Measurements from ENCODE around the gene UNKL. TPM values are rescaled to one million over a fixed set of nuclear protein-coding genes. Genes with fewer than 3 reads are reported as not detected.

Gene UNKL
- total RNA-seq, 1 donor from 2014 or later: 13.4 TPM

DNA sequence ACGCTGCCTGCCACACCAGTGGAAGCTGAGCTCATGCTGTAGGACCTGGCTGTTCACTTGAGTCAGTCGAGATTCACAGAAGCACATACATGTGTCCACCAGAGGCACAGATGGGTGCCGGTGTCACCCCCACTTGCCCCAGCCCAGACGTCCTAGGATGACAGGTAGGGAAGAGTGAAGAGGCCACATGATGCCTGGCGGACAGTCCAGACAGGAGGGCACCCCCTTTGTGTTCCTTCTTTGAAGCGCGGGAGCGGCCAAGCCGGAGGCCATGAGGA is 96.3 kb downstream of the UNKL start:
- Histone ChIP-seq H3K4me1 (peaks cover 18% of the 10 kb centered on the region), H3K9me3 (replicated peaks) (no peaks in the 10 kb centered on the region), H3K27me3 (ENCODE audit: low read depth) (no peaks in the 10 kb centered on the region), H3K4me3 (no peak overlapping the region), H3K36me3 (peaks cover 94% of the 10 kb centered on the region), H3K27ac (replicated peaks) (no peak overlapping the region)
- DNase-seq: no peak
- intact Hi-C loops (cut with micrococcal nuclease): no loop called here
- TF ChIP-seq, protein P1, sequence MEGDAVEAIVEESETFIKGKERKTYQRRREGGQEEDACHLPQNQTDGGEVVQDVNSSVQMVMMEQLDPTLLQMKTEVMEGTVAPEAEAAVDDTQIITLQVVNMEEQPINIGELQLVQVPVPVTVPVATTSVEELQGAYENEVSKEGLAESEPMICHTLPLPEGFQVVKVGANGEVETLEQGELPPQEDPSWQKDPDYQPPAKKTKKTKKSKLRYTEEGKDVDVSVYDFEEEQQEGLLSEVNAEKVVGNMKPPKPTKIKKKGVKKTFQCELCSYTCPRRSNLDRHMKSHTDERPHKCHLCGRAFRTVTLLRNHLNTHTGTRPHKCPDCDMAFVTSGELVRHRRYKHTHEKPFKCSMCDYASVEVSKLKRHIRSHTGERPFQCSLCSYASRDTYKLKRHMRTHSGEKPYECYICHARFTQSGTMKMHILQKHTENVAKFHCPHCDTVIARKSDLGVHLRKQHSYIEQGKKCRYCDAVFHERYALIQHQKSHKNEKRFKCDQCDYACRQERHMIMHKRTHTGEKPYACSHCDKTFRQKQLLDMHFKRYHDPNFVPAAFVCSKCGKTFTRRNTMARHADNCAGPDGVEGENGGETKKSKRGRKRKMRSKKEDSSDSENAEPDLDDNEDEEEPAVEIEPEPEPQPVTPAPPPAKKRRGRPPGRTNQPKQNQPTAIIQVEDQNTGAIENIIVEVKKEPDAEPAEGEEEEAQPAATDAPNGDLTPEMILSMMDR (IDR thresholded peaks at IDR 0.05; ENCODE audit: borderline replicate concordance): no peak

DNA sequence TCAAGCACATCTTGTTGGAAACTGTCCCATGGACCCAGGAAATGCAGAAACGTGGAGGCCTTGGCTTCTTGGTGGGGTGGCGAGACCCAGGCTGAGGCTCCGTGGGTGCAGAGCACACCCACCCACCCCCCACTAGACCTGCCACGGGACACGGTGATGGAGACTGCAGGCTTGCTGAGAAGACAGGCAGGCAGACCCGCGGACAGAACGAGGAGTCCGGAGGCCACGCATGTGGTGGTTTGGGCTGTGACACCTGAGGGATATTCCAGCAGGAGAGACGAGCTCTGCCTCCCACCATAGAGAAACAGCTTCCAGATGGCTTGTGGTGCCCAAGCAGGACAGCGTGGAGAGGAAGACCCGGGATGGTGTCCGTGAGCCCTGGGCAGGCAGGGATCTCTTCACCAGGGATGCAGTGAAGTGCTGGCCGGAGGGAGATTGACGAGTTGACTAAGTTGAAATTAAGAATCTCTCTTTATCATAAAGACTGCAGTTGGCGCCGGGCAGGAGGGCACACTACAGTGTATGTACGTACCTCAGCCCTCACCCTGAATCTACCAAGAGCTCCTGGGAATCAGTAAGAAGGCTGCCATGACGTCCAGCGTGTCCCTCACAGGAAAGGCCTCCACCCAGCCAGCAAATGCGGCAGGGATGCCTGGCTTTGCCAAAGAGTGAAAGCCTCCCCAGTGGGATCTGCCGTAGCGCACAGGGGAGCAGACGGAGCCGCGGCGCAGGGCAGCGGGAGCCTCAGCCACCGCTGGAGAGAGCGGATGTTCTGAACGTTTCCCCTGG is 96.8 kb downstream of the UNKL start:
- Histone ChIP-seq H3K4me1 (peaks cover 24% of the 10 kb centered on the region), H3K36me3 (peaks cover 88% of the 10 kb centered on the region), H3K4me3 (no peak overlapping the region), H3K27ac (replicated peaks) (no peak overlapping the region), H3K27me3 (ENCODE audit: low read depth) (no peaks in the 10 kb centered on the region), H3K9me3 (replicated peaks) (no peaks in the 10 kb centered on the region)
- no peak for DNase-seq
- intact Hi-C loops (cut with micrococcal nuclease): no loop called here
- TF ChIP-seq, protein P1 (IDR thresholded peaks at IDR 0.05; ENCODE audit: borderline replicate concordance): no peak

DNA sequence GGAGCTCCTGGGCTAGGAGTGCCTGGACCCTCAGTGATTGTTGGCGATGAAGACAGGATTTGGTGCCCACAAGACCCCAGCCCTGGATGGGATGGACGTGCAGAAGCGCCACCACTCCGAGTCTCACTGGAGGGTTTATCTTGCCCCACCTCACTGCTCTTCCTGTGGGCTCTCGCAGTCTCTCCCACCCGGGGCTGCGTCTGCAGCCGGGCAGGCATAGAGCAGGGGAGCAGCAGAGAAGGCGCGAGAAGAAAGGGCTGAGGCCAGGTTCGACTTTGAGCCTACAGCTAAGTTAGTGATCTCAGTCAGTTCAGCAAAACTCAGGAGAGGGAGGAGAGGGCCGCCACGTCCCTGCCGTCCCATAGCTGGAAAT is 98.5 kb downstream of the UNKL start:
- no peak for DNase-seq
- TF ChIP-seq, protein P1 (IDR thresholded peaks at IDR 0.05; ENCODE audit: borderline replicate concordance): no peak
- Histone ChIP-seq H3K27ac (replicated peaks) (no peak overlapping the region), H3K27me3 (ENCODE audit: low read depth) (no peaks in the 10 kb centered on the region), H3K4me3 (no peak overlapping the region), H3K4me1 (peaks cover 40% of the 10 kb centered on the region), H3K36me3 (peaks cover 75% of the 10 kb centered on the region), H3K9me3 (replicated peaks) (no peaks in the 10 kb centered on the region)
- intact Hi-C loops (cut with micrococcal nuclease): no loop called here

DNA sequence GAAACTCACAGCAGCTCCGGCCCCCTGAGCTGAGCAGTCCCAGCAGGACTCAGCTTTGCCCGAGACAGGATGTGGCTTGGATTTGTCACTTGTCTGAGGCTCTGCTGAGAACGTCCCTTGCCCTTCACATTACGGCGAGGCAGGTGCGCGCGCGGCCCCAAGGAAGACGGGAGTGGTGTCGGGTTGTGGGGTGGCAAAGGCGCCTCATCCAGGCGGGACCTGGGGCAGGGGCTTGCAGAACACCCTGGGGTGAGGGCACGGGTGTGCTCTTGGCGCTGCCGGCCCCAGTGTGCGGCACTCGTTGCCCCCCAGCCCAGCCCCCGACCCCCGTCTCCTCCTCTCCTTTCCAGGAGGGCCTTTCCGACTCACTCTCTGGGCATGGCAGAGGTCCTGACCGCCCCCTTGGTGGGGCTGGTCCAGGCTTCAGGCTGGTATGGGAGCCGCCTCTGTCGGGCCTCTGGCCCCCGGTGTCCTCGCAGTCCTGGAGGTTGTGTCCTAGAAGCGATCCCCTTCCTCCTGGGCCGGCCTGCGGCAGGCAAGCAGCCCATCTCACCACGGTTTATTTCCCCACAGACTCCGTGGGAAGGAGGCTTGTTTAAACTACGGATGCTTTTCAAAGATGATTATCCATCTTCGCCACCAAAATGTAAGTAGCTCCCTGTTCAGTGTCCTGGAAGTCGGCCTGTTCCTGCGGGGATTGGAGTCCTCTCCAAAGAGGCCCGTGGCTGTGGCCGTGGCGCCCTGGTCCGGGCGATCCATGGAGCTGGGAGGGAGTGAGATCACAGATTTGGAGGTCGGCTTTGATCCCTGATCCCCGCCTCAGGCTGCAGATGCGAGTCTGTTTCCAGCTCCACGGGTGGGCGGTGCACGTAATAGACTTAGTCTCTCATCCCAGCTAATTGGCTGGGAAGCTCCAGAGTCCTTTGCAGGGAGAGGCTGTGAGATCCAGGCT is 99.1 kb downstream of the UNKL start:
- Histone ChIP-seq H3K4me3 (no peak overlapping the region), H3K27ac (replicated peaks) (no peak overlapping the region), H3K27me3 (ENCODE audit: low read depth) (no peaks in the 10 kb centered on the region), H3K4me1 (peaks cover 47% of the 10 kb centered on the region), H3K9me3 (replicated peaks) (no peaks in the 10 kb centered on the region), H3K36me3 (peaks cover 68% of the 10 kb centered on the region)
- no peak for DNase-seq
- intact Hi-C loops (cut with micrococcal nuclease): no loop called here
- TF ChIP-seq, protein P1 (IDR thresholded peaks at IDR 0.05; ENCODE audit: borderline replicate concordance): no peak

DNA sequence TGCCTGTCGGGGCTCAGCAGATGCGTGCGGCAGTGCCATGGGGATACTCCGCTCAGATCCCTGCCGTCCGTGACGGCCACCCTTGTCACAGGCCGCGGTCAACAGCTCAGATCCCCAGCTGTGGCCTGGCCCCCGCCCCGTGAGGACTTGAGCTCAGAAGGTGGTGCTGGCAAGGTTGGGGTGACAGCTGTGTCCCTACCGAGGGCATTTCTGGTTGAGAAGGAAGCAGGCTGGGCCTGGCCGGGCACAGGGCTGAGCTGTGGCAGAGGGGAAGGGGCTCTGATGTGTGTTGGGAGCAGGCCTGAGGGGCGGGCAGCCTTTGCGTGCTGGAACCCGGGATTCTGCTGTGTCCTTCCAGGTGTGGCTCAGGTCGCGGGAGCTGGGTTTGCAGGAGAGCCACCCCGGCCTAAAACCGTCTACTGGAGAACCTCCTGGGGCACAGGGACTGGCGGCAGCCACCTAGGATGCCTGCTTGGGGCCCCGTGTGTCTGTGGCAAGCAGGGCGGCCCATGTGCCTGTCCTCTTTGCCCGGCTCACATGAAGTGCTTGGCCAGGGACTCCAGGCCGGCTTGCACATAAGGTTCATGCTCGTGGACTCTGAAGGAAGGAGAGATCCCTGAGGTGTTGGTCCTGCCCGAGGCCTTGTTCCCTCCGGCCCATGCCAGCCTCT is 100.0 kb downstream of the UNKL start:
- Histone ChIP-seq H3K27ac (replicated peaks) (no peak overlapping the region), H3K4me3 (no peak overlapping the region), H3K9me3 (replicated peaks) (no peaks in the 10 kb centered on the region), H3K36me3 (peaks cover 60% of the 10 kb centered on the region), H3K27me3 (ENCODE audit: low read depth) (no peaks in the 10 kb centered on the region), H3K4me1 (peaks cover 52% of the 10 kb centered on the region)
- intact Hi-C loops (cut with micrococcal nuclease): no loop called here
- DNase-seq: no peak
- TF ChIP-seq, protein P1 (IDR thresholded peaks at IDR 0.05; ENCODE audit: borderline replicate concordance): no peak

Measured in left ventricle myocardium inferior (tissue), 1 donor.